Upper lobe of left lung (tissue), 6 donors: ENCODE results near the gene IER3. TPM values are rescaled to one million over a fixed set of nuclear protein-coding genes. Genes with fewer than 3 reads are reported as not detected.
A peak's percentile ranks its signal among the peaks of the same experiment; 100 is the strongest.
"Not testable (repeated sequence)": the region's sequence is repeated elsewhere in the genome, so short reads cannot be mapped to it uniquely, and the experiment has no call there.

Experiments
- ATAC-seq, 2 donors: fragments of 200-7000 bp; cut with Tn5 transposase; one replicate each; pipeline ENCODE4 v1.9.1; 2022; ENCODE audit warnings: mild to moderate bottlenecking in 2 of 2, moderate library complexity in 2 of 2; ENCODE audit not compliant: low FRiP score in 2 of 2
- DNase-seq, 2 donors: peaks; one replicate each; pipeline ENCODE4 v3.0.0-alpha.2; 2019 to 2020
- H3K27ac ChIP-seq, 4 donors: fragments of 200-600 bp; sonication (generic); one replicate each; pipeline ENCODE4 v1.5.1; 2016 to 2019
- H3K27me3 ChIP-seq, 4 donors: fragments of 200-600 bp; sonication (generic); one replicate each; pipeline ENCODE4 v1.5.1; 2017 to 2019
- H3K36me3 ChIP-seq, 4 donors: fragments of 200-600 bp; sonication (generic); one replicate each; pipeline ENCODE4 v1.5.1; 2016 to 2019
- H3K4me1 ChIP-seq, 4 donors: fragments of 200-600 bp; sonication (generic); one replicate each; pipeline ENCODE4 v1.5.1; 2018 to 2019
- H3K4me3 ChIP-seq, 4 donors: fragments of 200-600 bp; sonication (generic); one replicate each; pipeline ENCODE4 v1.5.1; 2017 to 2019; ENCODE audit warnings: mild to moderate bottlenecking in 2 of 4, moderate library complexity in 1 of 4
- H3K9me3 ChIP-seq, 4 donors: fragments of 200-600 bp; sonication (generic); one replicate each; pipeline ENCODE4 v1.5.1; 2018 to 2019
- CTCF ChIP-seq, 6 experiments: fragments of 450-650 bp in 4 of 6; fragments of 200-600 bp in 2 of 6; sonication (generic) in 2 of 6; IDR thresholded peaks; one replicate each; pipeline ENCODE4 v1.5.1; 2016 to 2019; ENCODE audit warnings: antibody characterized with exemption in 6 of 6
- EP300 ChIP-seq, 4 donors: sonication (generic); formaldehyde crosslinking; IDR thresholded peaks; one replicate each; pipeline ENCODE4 v1.5.1; 2017; ENCODE audit warnings: antibody characterized with exemption in 4 of 4, control low read depth in 2 of 4
- POLR2A ChIP-seq, 4 donors: fragments of 450-650 bp; IDR thresholded peaks; one replicate each; pipeline ENCODE4 v1.5.1; 2016 to 2017; ENCODE audit warnings: antibody characterized with exemption in 4 of 4, mild to moderate bottlenecking in 2 of 4
- POLR2AphosphoS5 ChIP-seq, 2 donors: sonication (generic); formaldehyde crosslinking; IDR thresholded peaks; one replicate each; pipeline ENCODE4 v1.5.1; 2017; ENCODE audit warnings: antibody characterized with exemption in 2 of 2
- WGBS, 2 donors: methylation state at CpG; one replicate each; pipeline ENCODE4 v1.1.5; 2017 to 2018; 5-methylcytosine and 5-hydroxymethylcytosine counted together
- total RNA-seq, 6 donors: library from RNA; depleted of rRNA in 4 of 6; stranded (reverse); fragments of >200 nt in 4 of 6; gene quantifications; one replicate each; pipeline versions ENCODE4 v1.1.0 to v1.2.1, GENCODE V29; 2016 to 2021
- donor health status: DM: no; HTN: no; CAD: no; lungs with moderate emphysema.
- donor health status: DM: no; HTN: yes; CAD: no; lungs with severe emphysema.

Gene IER3
- total RNA-seq, 6 donors from 2014 or later: 4.2 to 61.1 (median 19.8) TPM

DNA sequence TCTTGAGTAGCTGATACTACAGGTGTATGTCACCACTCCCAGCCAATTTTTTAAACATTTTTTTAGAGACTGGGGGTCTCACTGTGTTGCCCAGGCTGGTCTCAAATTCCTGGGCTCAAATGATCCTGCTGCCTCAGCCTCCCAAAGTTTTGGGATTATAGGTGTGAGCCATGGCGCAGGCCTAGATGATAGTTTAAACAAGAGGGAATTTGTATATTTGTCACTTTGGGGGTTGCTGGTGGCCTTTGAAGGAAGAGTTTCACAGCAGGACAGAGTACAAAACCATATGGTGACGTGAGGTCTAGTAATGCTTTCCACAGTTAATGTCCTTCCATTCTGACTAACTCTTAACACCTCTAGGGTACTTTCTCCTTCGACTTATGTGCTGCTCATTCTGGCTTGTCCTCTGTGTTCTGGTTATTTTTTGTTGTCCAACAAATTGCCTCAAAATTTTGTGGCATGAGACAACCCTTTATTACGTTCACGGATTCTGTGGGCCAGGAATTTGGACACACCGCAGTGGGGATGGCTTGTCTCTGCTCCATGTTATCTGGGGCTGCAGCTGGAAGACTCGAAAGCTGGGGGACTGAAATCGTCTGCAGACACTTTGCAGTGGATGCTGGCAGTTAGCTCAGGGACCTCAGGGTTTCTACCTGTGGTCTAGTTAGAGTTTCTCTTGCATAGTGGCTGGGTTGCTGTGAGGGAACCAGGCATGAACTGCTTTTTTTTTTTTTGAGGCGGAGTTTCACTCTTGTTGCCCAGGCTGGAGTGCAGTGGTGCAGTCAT, 23.0 kb upstream of the IER3 start:
- peaks cover 18 to 27% (median 25%) of the 10 kb centered on the region in 4 donors for H3K4me1 ChIP-seq
- no peaks in the 10 kb centered on the region for H3K36me3 ChIP-seq
- ATAC-seq: no peak
- H3K4me3 ChIP-seq: no peak overlapping the region
- 79 to 86% methylated on average over 9 of the region's 9 CpGs for WGBS, 2 donors
- no peaks in the 10 kb centered on the region for H3K9me3 ChIP-seq
- no peak overlapping the region for H3K27ac ChIP-seq
- DNase-seq: no peak
- H3K27me3 ChIP-seq: no peaks in the 10 kb centered on the region
- TF ChIP-seq EP300 (IDR thresholded peaks at IDR 0.05) (no peak), CTCF (IDR thresholded peaks at IDR 0.05) (no peak), POLR2A (IDR thresholded peaks at IDR 0.05) (no peak), POLR2AphosphoS5 (IDR thresholded peaks at IDR 0.05) (no peak)

DNA sequence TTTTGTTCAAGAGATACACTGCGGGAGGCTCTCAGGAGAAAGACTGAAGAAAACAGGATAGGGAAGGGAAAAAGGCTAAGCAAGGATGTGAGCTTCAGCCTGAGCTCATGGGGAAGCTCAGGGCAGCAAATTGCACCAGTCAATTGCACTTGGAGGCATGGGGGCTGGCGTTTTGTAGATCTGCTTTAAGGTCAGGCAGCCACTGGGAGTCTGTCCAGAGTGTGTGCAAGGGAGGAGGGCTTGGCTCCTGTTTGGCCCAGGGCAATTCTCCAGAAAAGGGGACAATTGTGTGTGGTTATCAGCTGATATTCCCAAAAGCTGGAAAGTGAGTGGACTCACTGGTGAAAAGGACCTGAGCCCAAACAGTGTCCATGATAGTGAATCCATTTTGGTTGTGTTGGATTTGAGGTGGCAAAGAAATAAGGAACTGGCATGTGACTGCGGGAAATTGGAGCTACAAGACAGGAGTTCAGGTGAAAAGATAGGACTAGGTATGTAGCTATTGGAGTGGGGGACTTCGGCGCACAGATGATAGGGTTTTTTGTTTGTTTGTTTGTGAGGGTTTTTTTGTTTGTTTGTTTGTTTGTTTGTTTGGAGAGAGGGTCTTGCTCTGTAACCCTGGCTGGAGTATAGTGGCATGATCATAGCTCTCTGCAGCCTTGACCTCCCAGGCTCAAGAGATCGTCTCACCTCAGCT, 22.3 kb upstream of the IER3 start:
- peaks cover 18 to 27% (median 25%) of the 10 kb centered on the region in 4 donors for H3K4me1 ChIP-seq
- H3K27ac ChIP-seq: no peak overlapping the region
- ATAC-seq (no peak), DNase-seq (no peak)
- WGBS, 2 donors: 89 to 90% methylated on average over 6 of the region's 6 CpGs
- H3K4me3 ChIP-seq: no peak overlapping the region
- H3K9me3 ChIP-seq: no peaks in the 10 kb centered on the region
- H3K27me3 ChIP-seq: no peaks in the 10 kb centered on the region
- H3K36me3 ChIP-seq: no peaks in the 10 kb centered on the region
- TF ChIP-seq POLR2AphosphoS5 (IDR thresholded peaks at IDR 0.05) (no peak), POLR2A (IDR thresholded peaks at IDR 0.05) (no peak), CTCF (IDR thresholded peaks at IDR 0.05) (no peak), EP300 (IDR thresholded peaks at IDR 0.05) (no peak)

- not testable (repeated sequence) for H3K36me3 ChIP-seq, H3K27ac ChIP-seq, H3K4me3 ChIP-seq, H3K9me3 ChIP-seq, ATAC-seq, DNase-seq, H3K27me3 ChIP-seq
- 77 to 83% methylated on average over 1 of the region's 1 CpG for WGBS, 2 donors
- peaks cover 18 to 32% (median 27%) of the 10 kb centered on the region in 4 donors for H3K4me1 ChIP-seq
These were observed 21.1 kb upstream of the IER3 start for GRCh38 chr6:30765495-30765894.

GRCh38 chr6:30764490-30765043, 20.2 kb upstream of the IER3 start:
- DNase-seq, H3K36me3 ChIP-seq, H3K27me3 ChIP-seq, H3K27ac ChIP-seq, H3K4me3 ChIP-seq, ATAC-seq, H3K9me3 ChIP-seq: not testable (repeated sequence)
- WGBS, 2 donors: 72 to 73% methylated on average over 13 of the region's 13 CpGs
- H3K4me1 ChIP-seq: peaks cover 15 to 33% (median 22%) of the 10 kb centered on the region in 4 donors

GRCh38 chr6:30763618-30764489, 19.5 kb upstream of the IER3 start:
- H3K36me3 ChIP-seq: no peaks in the 10 kb centered on the region
- peaks cover 8 to 29% (median 15%) of the 10 kb centered on the region in 4 donors for H3K4me1 ChIP-seq
- TF ChIP-seq EP300 (IDR thresholded peaks at IDR 0.05): no peak
- no peak for TF ChIP-seq POLR2A (IDR thresholded peaks at IDR 0.05)
- no peak for TF ChIP-seq POLR2AphosphoS5 (IDR thresholded peaks at IDR 0.05)
- TF ChIP-seq CTCF (IDR thresholded peaks at IDR 0.05): peak in 1 of 6 experiments; percentile 12
- no peaks in the 10 kb centered on the region for H3K27me3 ChIP-seq
- ATAC-seq: no peak
- no peak for DNase-seq
- no peaks in the 10 kb centered on the region for H3K9me3 ChIP-seq
- no peak overlapping the region for H3K27ac ChIP-seq
- WGBS, 2 donors: 39 to 47% methylated on average over 8 of the region's 8 CpGs
- no peak overlapping the region for H3K4me3 ChIP-seq
